ENCODE data around the gene HS6ST3.
A peak's percentile ranks its signal among the peaks of the same experiment; 100 is the strongest.
"Not testable (repeated sequence)": the region's sequence is repeated elsewhere in the genome, so short reads cannot be mapped to it uniquely, and the experiment has no call there.

The HS6ST3 gene

DNA sequence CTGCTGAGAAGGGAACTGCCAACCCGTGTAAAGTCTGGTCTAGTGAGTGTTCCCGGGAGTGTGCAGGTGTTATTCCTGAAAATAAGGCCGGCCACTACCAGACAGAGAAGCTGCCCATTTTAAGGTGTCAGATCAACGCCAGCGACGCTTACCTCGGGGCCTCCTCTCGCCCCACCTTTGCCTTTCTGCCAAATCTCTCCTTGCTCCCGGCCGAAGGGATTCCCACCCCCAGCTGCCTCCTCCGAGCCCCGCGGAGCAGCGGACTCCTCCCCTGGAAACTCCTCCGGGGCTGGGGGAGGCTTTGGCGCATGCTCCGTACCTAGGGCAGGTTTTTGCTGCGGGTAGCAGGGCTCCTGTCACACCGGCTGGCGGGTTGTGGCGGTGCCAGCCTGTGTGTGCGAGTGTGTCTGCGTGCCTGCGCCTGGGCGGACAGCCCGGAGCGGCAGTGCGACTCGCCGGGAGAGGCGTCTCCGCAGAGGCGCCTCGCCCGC, at the start of gene HS6ST3:
TSS of gene HS6ST3 (plus strand) at position 359 of the 491 bp plus-strand sequence.
- no peak for DNase-seq

- no peak for DNase-seq
These were observed 48.4 kb upstream of the HS6ST3 start for GRCh38 chr13:96041326-96042110.

- no peak for DNase-seq
These were observed 45.7 kb upstream of the HS6ST3 start for GRCh38 chr13:96044238-96044637.

DNA sequence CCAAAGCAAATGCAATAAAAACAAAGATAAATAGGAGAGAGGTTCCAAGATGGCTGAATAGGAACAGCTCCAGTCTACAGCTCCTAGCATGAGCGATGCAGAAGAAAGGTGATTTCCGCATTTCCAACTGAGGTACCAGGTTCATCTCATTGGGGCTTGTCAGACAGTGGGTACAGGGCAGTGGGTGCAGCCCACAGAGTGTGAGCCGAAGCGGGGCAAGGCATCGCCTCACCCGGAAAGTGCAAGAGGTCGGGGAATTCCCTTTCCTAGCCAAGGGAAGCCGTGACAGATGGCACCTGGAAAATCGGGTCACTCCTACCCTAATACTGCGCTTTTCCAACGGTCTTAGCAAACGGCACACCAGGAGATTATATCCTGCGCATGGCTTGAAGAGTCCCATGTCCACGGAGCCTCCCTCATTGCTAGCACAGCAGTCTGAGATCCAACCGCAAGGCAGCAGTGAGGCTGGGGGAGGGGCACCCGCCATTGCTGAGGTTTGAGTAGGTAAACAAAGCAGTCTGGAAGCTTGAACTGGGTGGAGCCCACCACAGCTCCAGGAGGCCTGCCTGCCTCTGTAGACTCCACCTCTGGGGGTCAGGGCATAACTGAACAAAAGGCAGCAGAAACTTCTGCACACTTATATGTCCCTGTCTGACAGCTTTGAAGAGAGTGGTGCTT, 43.3 kb upstream of the HS6ST3 start:
- DNase-seq = not testable (repeated sequence)

GRCh38 chr13:96050955-96051354, 39.0 kb upstream of the HS6ST3 start:
- not testable (repeated sequence) for DNase-seq

GRCh38 chr13:96051491-96051890, 38.4 kb upstream of the HS6ST3 start:
- DNase-seq = not testable (repeated sequence)

- not testable (repeated sequence) for DNase-seq
These were observed 38.0 kb upstream of the HS6ST3 start for GRCh38 chr13:96051946-96052345.

- no peak for DNase-seq
These were observed 37.3 kb upstream of the HS6ST3 start for GRCh38 chr13:96052656-96053002.

DNA sequence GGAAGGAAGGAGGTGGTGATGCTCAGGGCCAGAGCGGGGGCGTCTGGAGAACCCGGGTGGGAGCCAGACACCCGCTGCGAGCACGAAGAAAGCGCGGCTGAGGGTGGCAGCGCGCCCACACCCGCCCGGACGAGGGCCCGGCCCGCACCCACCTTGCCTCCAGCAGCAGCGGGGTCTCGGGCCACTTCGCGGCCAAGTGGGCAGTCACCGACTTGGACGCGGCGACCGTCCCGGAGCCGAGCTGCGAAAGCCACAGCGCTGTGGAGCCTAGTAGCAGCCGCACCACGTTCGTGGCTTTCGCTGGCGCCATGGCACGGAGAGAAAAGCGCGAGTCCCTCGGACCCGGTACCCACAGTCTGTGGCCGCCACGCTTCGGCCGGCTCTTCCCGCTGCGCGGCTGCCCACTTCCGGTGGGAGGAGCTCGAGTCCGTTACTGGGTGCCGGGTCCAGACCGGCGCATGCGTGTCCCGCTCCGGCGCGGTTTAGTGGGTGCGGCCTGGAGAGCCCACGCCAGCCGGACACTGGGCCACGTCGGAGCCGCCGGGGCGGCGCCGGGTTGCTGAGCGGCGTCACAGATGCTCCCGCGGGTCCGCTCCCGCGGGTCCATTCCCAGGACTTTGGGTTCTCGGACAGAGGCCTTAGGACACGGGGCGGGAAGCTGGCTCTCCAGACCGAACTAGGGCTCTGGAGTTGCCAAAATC, 36.8 kb upstream of the HS6ST3 start, which contains the start of gene UGGT2:
TSS of gene UGGT2 (minus strand) at position 399 of the 701 bp plus-strand sequence. CDS start at position 310, 89 bp downstream.
- DNase-seq = peak; percentile 16

GRCh38 chr13:96065849-96066248, 24.1 kb upstream of the HS6ST3 start:
- DNase-seq = no peak

GRCh38 chr13:96068729-96069128, 21.2 kb upstream of the HS6ST3 start:
- DNase-seq = no peak

DNA sequence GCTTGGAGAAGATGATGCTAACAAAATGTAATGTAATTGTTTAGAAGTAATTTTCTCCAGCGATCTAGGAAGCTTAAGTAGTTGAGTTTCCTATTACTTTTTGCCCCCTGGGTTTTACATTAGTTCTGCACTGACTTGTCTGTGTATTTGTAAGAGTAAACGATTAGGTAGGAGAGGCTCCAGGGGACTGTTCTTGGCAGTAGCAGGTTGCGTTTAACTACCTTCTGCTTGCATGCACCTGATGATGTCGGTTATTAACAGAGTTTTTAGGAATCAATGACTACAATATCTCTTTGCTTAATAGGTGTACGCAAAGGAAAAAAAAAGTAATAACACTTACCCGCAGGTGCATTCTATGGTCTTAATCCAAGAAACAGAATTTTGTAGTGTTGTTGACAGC, 18.4 kb upstream of the HS6ST3 start:
- DNase-seq = no peak

- DNase-seq = no peak
These were observed 17.5 kb upstream of the HS6ST3 start for GRCh38 chr13:96072392-96072791.

- DNase-seq = no peak
These were observed 13.9 kb upstream of the HS6ST3 start for GRCh38 chr13:96075953-96076543.

- no peak for DNase-seq
These were observed 9.2 kb upstream of the HS6ST3 start for GRCh38 chr13:96080676-96081075.

DNA sequence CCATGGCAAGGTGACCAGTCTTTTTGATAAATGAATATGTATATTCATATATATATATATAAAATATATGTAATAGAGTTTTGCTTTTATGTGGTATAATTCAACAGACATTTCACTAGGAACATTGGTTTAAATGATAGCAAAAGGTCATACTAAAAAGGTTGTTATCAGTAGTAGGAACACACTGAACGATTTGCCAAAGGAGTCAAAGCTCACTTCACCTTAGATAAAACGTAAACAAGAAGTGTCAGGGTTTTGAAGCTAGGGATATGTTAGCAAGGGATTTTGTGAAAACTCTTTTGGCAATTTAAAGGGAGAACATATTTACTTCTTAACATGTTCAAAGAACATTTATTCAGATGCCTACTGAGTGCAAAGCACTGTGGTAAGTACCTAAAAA, 8.0 kb upstream of the HS6ST3 start:
- DNase-seq = no peak

DNA sequence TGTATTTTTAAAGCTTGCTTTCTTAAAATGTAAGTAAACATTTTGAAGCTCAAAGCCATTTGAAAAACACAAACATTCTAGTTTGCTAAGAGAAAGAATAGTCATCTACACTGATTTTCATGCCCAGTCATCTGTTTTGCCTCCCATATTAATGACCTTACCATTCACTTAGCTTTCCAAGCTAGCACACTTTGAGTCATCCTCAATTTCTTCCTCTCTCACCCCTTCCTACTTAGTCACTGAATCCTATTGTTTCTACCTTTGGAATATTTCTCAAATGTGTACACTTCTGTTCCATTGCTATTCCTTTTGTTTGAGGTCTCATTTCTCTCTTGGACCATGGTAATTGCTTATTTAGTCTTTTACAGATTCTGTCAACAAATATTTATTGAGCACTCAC, 7.3 kb upstream of the HS6ST3 start:
- DNase-seq = no peak

DNA sequence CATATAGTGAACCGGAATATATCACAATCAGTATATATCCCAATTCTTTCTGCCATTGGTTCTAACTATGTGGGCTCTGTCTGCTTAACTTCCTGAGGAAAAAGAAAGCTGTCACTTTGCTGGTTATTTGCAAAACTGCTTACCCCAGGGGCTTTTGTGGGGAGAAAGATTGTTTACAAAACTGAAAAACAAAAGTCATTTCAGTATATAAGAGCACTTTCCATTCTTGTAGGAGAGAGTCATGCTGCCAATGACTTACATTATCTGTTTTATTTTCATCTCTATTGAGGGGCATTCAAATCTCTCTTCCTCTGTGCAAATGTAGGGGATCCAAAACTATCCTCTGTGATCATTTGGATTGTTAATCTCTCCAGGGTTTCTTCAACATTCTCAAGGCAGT, 3.2 kb upstream of the HS6ST3 start:
- DNase-seq = no peak

- no peak for DNase-seq
These were observed 768 bp upstream of the HS6ST3 start for GRCh38 chr13:96089139-96089538.

GRCh38 chr13:96090240-96091101, 564 bp downstream of the HS6ST3 start:
- no peak for DNase-seq

DNA sequence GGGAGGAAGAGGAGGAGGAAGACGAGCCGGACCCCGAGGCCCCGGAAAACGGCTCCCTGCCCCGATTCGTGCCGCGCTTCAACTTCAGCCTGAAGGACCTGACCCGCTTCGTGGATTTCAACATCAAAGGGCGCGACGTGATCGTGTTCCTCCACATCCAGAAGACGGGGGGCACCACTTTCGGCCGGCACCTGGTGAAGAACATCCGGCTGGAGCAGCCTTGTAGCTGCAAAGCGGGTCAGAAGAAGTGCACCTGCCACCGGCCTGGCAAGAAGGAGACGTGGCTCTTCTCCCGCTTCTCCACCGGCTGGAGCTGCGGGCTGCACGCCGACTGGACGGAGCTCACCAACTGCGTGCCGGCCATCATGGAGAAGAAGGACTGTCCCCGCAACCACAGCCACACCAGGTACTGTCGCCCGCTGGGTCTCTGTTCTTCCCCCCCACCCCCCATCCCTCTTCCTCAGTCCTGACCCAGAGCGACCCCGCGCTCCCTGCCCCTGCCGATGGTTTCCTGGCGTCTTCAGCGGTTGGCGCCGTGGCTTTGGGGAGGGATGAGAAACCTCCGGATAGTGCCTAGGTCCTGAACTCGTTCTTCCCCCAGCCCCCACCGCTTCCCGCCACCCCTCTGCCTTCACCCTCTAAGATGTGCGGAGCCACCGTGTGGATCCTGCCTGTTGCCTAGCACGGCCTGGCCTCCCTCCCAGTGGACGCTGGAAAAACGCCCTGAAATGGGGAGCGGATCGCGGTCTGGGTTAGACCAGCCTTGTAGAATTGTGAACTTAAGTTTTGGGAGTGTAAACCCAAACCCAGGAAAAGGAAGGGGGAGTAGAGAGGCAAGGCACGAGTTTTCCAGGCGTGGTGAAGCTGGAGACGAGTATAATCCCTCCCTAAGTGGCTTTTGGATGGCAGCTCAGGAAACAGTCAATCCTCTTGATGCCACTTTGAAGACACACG, 1.5 kb downstream of the HS6ST3 start:
- DNase-seq = no peak

Measured in CD4-positive, alpha-beta T cell treated with Interleukin-12 subunit alpha and Interleukin-12 subunit beta, for 1 hour (primary cell).